Gastrocnemius medialis (tissue), 4 donors: ENCODE measurements around the gene RERE. TPM values are rescaled to one million over a fixed set of nuclear protein-coding genes. Genes with fewer than 3 reads are reported as not detected.
A peak's percentile ranks its signal among the peaks of the same experiment; 100 is the strongest.

Experiments
- ATAC-seq, 2 donors: fragments of 150-250 bp; one replicate each; pipeline ENCODE4 v1.9.1; 2016
- DNase-seq, 2 donors: peaks; one replicate each; pipeline ENCODE4 v3.0.0-alpha.2; 2019
- H3K27ac ChIP-seq, 4 donors: fragments of 200-600 bp; sonication (generic); 1 replicate in 1 of 4; 2 replicates in 3 of 4; pipeline ENCODE4 v1.5.1; 2016 to 2018; ENCODE audit warnings: mild to moderate bottlenecking in 2 of 4, moderate library complexity in 1 of 4
- H3K27me3 ChIP-seq, 3 donors: fragments of 200-600 bp; sonication (generic) in 2 of 3; 1 replicate in 1 of 3; 2 replicates in 2 of 3; pipeline versions ENCODE4 v1.5.1 to v1.6.0; 2016 to 2019; ENCODE audit warnings: mild to moderate bottlenecking in 1 of 3, moderate library complexity in 1 of 3
- H3K36me3 ChIP-seq, 2 donors: fragments of 200-600 bp; sonication (generic) in 1 of 2; one replicate each; pipeline ENCODE4 v1.5.1; 2017 to 2018
- H3K4me1 ChIP-seq, 2 donors: fragments of 200-600 bp; sonication (generic) in 1 of 2; one replicate each; pipeline ENCODE4 v1.5.1; 2016 to 2017; ENCODE audit warnings: mild to moderate bottlenecking in 2 of 2
- H3K4me3 ChIP-seq, 4 donors: fragments of 200-600 bp; sonication (generic) in 3 of 4; 1 replicate in 1 of 4; 2 replicates in 3 of 4; pipeline ENCODE4 v1.5.1; 2016 to 2019; ENCODE audit warnings: mild to moderate bottlenecking in 2 of 4
- H3K9me3 ChIP-seq, 3 donors: fragments of 200-600 bp; sonication (generic) in 2 of 3; 1 replicate in 1 of 3; 2 replicates in 2 of 3; pipeline ENCODE4 v1.5.1; 2016 to 2019
- CTCF ChIP-seq, 5 experiments: fragments of 450-650 bp in 3 of 5; fragments of 200-600 bp in 2 of 5; sonication (generic) in 2 of 5; IDR thresholded peaks in 4 of 5; conservative IDR thresholded peaks in 1 of 5; 1 replicate in 4 of 5; 2 replicates in 1 of 5; pipeline ENCODE4 v1.5.1; 2016 to 2019; ENCODE audit warnings: antibody characterized with exemption in 5 of 5, mild to moderate bottlenecking in 3 of 5, moderate library complexity in 3 of 5
- POLR2A ChIP-seq, 2 donors: fragments of 450-650 bp; IDR thresholded peaks; one replicate each; pipeline ENCODE4 v1.6.1; 2017; ENCODE audit warnings: antibody characterized with exemption in 2 of 2, mild to moderate bottlenecking in 2 of 2, moderate library complexity in 2 of 2
- in situ Hi-C, 4 donors: fragments of 200-750 bp; cut with MboI; loops; one replicate each; pipeline versions ENCODE4 v1.15.0 to v1.8.0; 2017; ENCODE audit warnings: low sequenced_read_pairs in 4 of 4
- intact Hi-C: fragments of 100-400 bp; cut with DNase I; formaldehyde crosslinking; loops from one replicate; pipeline ENCODE4 v1.15.1; 2023; ENCODE audit warnings: low total_unique reads
- total RNA-seq, 4 donors: library from RNA; depleted of rRNA; stranded (reverse); fragments of >200 nt; gene quantifications; one replicate each; pipeline versions ENCODE4 v1.1.0 to v1.2.3, GENCODE V29; 2016

RERE gene
- total RNA-seq, 4 donors from 2014 or later, result 60.8 to 106 (median 102) TPM

DNA sequence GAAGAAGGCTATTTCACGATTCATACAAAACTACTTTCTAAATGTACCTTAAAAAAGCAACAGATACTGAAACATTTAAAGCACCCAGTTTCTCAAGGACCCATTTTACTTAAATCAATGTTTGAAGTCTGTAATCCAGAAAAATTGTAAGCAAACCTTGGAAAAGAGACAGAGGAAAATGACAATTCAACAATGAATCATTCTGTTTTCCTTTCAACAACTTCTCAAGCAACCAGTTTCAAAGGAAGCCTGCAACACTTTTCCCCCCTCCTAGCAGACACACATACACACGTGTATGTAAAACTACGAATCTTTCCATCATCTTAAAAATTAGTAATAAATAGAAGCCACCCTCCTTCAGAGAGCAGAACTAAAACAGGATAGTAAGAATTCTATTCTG, 1.2 kb downstream of the RERE start:
- no peak for DNase-seq
- H3K4me3 ChIP-seq, result peak overlapping the region; percentile 82 to 96 (median 94)
- in situ Hi-C loops (no loop called here), intact Hi-C loops (loop anchor here (5.0 to 10.0 kb wide), 2 partner anchors 171 to 441 kb away; no protein-coding TSS in a partner anchor)
- H3K27ac ChIP-seq, result peak overlapping the region; percentile 97 to 99 (median 98)
- H3K27me3 ChIP-seq, result no peaks in the 10 kb centered on the region
- H3K9me3 ChIP-seq, result no peaks in the 10 kb centered on the region
- no peaks in the 10 kb centered on the region for H3K36me3 ChIP-seq
- TF ChIP-seq POLR2A (IDR thresholded peaks at IDR 0.05) (no peak), CTCF (IDR thresholded peaks at IDR 0.05 in 4 of 5, conservative IDR thresholded peaks at IDR 0.05 in 1 of 5) (no peak)
- peaks cover 44 to 54% of the 10 kb centered on the region in 2 donors for H3K4me1 ChIP-seq
- ATAC-seq, result no peak

DNA sequence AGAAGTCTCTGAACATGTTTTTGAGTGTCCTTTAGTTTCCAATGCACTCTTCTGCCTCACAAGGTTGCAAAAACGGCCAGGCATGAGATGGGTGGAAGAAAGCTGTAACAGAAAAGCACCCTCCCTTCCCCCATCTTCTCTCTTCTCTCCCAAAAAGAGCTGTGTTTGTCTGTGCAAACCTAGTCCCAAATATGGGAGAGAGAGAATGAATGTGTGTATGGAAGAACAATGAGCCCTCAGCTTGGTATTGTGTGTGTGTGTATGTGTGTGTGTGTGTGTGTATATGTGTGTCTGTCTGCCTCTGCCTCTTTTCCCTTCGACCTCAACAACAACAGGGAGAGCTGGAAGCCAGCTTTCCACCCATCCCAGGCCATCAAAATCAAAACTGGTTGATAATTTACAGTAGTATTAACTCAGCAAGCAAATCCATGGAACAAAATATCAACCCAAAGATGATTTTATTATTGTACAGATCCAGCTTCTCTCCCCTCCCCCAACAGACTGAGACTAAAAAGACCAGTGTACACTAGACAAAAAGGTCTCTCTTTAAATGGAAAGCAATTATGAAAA, 1.8 kb downstream of the RERE start:
- ATAC-seq, result no peak

DNA sequence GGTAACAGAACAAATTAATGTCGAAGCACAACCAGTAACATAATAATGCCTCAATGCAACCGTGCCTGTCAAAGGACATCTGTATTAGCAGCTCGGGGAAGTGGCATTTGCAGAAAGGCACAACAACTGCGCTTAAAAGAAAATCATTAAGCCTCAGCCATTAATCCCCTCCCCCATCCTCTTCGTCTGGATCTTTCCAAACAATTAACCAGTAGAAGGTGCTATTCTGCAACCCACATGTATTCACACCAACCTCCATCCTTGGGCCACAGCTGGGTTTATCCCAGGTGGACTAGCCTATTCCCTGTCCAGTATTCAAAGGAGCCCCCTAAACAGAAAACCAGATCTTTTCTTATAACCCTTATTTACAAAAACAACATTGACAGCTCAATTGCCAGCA, 2.6 kb downstream of the RERE start:
- no peaks in the 10 kb centered on the region for H3K27me3 ChIP-seq
- no peak for DNase-seq
- intact Hi-C loops, result loop anchor here (2.0 to 10.0 kb wide), 3 partner anchors 34 to 440 kb away; no protein-coding TSS in a partner anchor
- peak in 2 of 5 experiments; percentile 22 to 33 for TF ChIP-seq CTCF (IDR thresholded peaks at IDR 0.05 in 4 of 5, conservative IDR thresholded peaks at IDR 0.05 in 1 of 5)
- TF ChIP-seq POLR2A (IDR thresholded peaks at IDR 0.05), result no peak
- in situ Hi-C loops, result no loop called here
- H3K9me3 ChIP-seq, result no peaks in the 10 kb centered on the region
- H3K27ac ChIP-seq, result peak overlapping the region; percentile 97 to 99 (median 98)
- H3K4me1 ChIP-seq, result peaks cover 49 to 54% of the 10 kb centered on the region in 2 donors
- ATAC-seq, result no peak
- peak overlapping the region in 1 of 4 donors; percentile 0 for H3K4me3 ChIP-seq
- H3K36me3 ChIP-seq, result no peaks in the 10 kb centered on the region

More for the DNA sequence above, 1.8 kb downstream of the RERE start:
- peak overlapping the region; percentile 97 to 99 (median 98) for H3K27ac ChIP-seq
- TF ChIP-seq POLR2A (IDR thresholded peaks at IDR 0.05) (no peak), CTCF (IDR thresholded peaks at IDR 0.05 in 4 of 5, conservative IDR thresholded peaks at IDR 0.05 in 1 of 5) (no peak)
- H3K9me3 ChIP-seq, result no peaks in the 10 kb centered on the region
- H3K4me1 ChIP-seq, result peaks cover 44 to 54% of the 10 kb centered on the region in 2 donors
- no peaks in the 10 kb centered on the region for H3K27me3 ChIP-seq
- H3K4me3 ChIP-seq, result peak overlapping the region; percentile 0 to 96 (median 88)
- in situ Hi-C loops (no loop called here), intact Hi-C loops (loop anchor here (2.0 to 10.0 kb wide), 3 partner anchors 33 to 441 kb away; no protein-coding TSS in a partner anchor)
- H3K36me3 ChIP-seq, result no peaks in the 10 kb centered on the region
- no peak for DNase-seq

GRCh38 chr1:8813991-8814390, 3.4 kb downstream of the RERE start:
- intact Hi-C loops, result loop anchor here (2.0 to 10.0 kb wide), 2 partner anchors 35 to 439 kb away; no protein-coding TSS in a partner anchor
- Histone ChIP-seq H3K4me1 (peaks cover 54 to 55% of the 10 kb centered on the region in 2 donors), H3K4me3 (no peak overlapping the region)

More at GRCh38 chr1:8813991-8814390, 3.4 kb downstream of the RERE start:
- no peaks in the 10 kb centered on the region for H3K27me3 ChIP-seq
- in situ Hi-C loops, result no loop called here
- H3K27ac ChIP-seq, result peak overlapping the region in 3 of 4 donors; percentile 98 to 99 (median 98)
- TF ChIP-seq POLR2A (IDR thresholded peaks at IDR 0.05) (no peak), CTCF (IDR thresholded peaks at IDR 0.05 in 4 of 5, conservative IDR thresholded peaks at IDR 0.05 in 1 of 5) (no peak)
- H3K36me3 ChIP-seq, result no peaks in the 10 kb centered on the region
- H3K9me3 ChIP-seq, result no peaks in the 10 kb centered on the region
- DNase-seq (no peak), ATAC-seq (no peak)
